ENCODE data around the gene CLCN6.

CLCN6 gene

DNA sequence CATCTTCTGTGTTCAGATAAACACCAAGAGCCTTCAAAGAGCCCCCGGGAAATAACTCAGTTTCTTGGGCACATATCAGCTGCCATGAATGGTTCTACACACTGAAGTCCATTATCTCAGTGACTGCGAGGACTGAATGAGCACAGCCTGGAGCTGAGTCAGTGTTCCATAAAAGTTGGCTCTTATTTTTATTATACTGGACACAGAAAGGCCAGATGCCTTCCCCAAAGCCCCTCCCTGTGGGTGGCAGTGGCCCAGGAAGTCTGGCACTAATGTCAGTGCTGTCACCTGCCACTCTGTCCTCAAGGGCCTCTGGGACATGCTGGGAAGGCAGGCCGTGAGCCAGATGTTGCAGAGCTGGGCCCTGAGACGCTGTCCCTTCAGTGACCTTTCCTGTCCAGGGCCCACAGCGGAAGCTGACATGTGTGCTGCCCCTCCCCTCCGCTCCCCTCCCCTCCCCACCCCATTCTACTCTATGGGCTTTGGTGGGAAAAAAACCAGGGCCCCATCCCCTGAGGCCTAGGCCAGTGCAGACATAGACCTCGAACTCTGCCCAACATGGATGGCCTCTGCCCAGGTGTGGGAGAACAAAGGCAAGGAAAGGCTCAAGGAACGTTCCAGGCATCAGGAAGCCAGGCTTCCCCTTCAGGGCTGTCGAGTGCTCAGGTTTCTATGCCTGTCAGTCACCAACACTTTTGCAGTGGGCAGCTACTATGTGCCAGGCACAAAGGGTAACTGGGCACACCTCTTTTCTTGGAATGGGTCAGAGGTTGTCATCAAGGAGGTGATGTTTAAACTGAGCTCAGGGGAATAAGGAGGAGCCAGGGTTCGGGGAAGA is 75.1 kb downstream of the CLCN6 start:
- peak; percentile 40 for DNase-seq

- DNase-seq: no peak
Measured at GRCh38 chr1:11881749-11882441, 75.9 kb downstream of the CLCN6 start.

DNA sequence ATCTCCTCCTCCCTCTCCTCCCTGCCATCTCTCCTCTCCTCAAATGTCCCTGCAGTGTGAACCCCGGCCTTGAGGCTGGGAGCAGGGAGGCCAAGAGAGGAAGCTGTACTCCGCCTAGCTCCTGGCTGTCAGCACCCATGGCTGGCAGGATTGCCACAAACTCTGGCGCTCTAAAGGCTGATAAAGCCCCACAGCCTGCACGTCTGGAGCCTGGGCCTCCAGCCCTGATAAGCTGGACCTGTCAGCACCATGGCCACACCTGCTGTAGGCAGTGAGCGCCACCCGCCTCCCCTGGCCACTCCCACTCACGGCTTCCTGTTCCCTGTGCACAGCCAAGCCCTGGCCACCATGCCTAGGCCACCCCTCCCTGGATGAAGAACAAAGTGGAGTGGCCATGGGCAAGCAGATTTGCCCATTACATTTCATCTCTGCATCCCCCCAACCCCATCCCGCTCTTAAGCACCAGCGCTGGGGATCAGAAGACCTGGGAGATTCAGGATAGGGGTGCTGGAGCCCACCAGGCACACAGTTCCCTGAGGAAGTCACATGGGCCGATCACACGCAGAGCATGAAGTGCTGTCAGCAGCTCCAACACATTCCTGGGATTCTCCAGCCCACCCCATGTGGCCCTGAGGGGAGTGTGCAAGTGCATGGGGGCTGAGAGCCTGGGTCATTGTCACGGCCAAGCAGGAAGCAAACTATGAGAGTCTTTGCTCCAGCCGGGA is 77.0 kb downstream of the CLCN6 start:
- DNase-seq: peak; percentile 73

DNA sequence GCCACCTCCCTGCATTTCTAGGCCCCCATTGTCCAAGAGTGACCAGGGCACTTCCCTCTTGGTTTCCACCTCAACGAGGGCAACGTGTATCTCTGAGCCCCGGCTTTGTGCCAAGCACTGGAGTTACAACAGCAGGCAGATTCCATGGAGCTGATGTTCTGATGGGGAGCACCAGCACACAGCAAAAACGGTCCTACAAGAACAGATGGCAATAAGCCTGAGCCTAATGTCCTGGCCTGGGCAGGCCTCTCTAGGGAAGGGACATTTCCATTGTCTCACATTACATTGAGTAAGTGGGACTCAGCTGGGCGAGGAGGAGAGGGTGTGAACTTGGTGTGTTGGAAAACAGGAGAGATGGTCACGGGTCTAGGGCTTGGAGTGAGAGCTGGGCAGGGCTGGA is 79.9 kb downstream of the CLCN6 start:
- DNase-seq: no peak

- no peak for DNase-seq
Measured at GRCh38 chr1:11886986-11887665, 81.1 kb downstream of the CLCN6 start.

DNA sequence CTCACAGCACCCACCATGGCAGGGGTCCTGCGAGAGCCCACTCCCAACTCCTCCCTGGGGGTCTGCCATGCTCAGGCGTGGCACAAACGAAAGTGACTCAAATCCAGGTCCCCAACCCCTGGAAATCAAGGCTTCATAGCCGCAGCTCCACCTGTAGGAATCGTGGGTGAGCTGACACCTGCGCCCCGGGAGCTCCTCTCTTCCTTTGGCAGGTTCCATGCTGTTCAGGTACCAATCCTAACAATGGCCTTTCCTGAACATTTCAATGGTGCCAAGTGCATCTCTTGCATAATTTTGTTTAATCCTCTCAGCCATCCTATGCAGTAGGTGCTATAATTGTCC is 81.6 kb downstream of the CLCN6 start:
- no peak for DNase-seq

GRCh38 chr1:11888206-11888876 is 82.3 kb downstream of the CLCN6 start:
- no peak for DNase-seq

- no peak for DNase-seq
Measured at GRCh38 chr1:11888877-11889208, 82.9 kb downstream of the CLCN6 start.

DNA sequence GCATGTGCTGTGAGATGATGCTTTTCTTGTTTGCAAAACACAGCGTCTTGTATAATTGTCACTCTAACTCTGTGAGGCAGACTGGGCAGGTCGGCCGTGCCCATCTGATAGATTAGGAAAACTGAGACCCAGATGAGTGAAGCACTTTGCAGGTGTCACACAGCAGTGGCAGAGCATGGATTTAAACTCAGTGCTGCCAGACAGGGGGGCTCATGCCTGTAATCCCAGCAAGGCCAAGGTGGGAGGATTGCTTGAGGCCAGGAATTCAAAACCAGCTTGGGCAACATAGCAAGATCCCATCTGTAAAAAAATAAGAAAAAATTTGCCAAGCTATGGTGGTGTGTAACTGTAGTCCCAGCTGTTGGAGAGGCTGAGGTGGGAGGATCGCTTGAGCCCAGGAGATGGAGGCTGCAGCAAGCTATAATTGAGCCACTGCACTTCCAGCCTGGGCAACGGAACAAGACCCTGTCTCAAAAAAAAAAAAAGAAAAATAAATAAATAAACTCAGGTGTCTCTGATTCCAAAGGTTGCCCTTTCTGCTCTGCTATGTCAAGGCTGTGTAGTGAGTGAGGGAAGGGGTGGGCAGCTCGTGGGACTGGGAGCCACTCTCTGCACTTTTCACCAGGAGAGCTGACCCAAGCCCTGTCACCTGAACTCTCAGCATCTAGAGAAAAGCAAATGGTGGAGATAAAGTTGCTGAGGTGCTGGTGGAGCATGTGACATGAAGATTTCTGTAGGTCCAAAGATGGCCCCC is 85.6 kb downstream of the CLCN6 start:
- no peak for DNase-seq
